NCI-H774 (cell line): ENCODE results near the gene LGALS9C.
"Not testable (repeated sequence)": the region's sequence is repeated elsewhere in the genome, so short reads cannot be mapped to it uniquely, and the experiment has no call there.

Experiments
- DNase-seq: peaks from one replicate; lab custom pipeline; 2025; lab: John Stamatoyannopoulos, UW

The LGALS9C gene

DNA sequence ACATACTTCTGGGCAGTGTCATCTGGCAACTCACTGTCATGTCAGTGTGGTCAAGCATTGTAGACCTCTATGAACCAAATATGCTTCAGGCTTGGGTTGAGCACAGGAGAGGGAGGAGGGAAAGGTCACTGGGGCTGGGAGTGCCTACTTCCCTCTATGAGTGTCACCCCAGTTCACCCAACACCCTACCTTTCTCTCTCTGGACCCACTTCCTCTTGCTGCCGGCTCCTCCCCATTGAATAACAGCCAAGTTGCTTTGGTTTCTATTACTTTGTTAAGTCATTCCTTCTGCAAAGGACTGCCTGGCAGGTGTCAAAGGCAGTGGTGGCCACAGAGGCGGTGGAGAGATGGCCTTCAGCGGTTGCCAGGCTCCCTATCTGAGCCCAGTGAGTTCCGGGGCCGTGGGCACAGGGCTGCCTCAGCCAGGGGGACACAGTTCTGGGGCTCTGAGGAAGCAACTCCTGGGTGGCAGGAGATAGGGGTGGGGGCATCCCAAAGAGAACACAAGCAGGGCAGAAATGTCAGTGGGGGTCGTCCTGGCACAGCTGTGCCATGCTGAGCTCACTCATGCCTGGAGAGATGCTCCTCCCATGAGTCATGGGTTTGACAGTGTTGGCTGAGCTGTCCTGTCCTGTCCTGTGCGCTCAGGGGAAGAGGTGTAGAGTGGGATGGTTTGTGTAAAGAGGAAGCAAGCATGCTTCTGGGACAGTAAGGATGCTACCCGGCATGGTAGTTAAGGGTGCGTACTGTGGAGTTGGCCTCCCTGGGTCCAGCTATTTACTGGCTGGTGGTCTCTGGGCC lies at the start of gene LGALS9C:
Gene LGALS9C (plus strand): TSS at position 282 of the 801 bp plus-strand sequence. CDS start 66 bp downstream, at position 348.
- DNase-seq = not testable (repeated sequence)

DNA sequence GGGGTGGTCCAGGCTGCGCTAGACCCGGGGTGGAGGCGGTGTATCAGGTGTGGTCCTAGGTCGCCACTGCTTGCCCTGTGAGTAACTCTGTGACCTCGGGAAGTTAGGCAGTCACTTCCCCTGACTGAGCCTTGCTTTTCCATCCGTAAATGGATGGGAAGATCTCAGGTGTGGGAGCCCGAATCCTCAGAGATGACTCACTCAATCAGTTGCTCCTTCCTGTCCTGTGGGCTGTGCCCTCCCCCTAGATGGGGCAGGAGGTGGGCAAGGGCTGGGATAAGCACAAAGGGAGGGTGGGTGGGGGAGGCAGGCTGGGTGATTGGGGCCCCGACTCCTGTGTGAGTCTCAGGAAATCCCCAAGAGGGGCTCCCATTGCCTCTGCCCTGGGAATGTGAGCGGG lies 44.4 kb upstream of the LGALS9C start:
- DNase-seq = not testable (repeated sequence)

DNA sequence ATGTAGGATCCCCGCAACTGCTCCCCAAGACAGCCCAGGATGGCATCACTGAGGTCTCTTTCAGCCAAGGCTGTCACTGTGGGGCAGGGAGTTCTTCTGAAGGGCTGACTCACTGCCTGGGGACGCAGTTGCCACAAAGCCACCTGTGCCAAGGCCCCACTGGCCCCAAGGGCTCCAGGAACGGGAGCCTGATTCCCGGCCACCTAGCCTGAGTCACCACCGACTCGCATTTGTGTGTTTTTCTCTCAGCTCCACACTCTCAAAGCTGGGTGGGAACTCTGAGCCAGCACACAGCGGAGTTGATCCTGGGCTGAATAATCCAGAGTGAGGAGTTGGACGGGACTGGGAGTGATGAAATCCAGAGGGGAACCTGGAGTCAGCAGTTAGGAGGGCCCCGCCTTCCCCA lies 37.1 kb upstream of the LGALS9C start:
- not testable (repeated sequence) for DNase-seq

DNA sequence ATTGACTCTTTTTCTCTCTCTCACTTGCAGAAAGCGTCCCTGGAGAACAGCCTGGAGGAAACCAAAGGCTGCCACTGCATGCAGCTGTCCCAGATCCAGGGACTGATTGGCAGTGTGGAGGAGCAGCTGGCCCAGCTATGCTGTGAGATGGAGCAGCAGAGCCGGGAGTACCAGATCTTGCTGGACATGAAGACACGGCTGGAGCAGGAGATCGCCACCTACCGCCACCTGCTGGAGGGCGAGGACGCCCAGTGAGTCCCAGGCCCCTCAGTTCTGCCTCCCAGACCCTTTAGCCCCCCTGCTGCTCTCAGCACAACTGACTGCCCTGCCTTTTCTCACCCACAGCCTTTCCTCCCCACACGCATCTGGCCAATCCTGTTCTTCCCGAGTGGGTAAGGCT lies 34.5 kb upstream of the LGALS9C start:
- DNase-seq = not testable (repeated sequence)

DNA sequence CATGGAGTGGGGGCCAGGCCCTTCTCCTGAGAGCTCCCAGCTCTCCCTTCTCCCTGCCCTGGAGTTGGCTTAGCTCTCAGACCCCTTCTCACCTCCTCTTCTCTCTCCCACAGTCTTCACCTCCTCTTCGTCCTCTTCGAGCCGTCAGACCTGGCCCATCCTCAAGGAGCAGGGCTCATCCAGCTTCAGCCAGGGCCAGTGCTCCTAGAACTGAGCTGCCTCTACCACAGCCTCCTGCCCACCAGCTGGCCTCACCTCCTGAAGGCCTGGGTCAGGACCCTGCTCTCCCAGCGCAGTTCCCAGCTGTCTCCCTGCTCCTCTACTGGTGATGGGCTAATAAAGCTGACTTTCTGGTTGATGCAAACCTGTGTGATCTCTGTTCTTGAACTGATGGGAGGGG lies 34.1 kb upstream of the LGALS9C start:
- DNase-seq = not testable (repeated sequence)

DNA sequence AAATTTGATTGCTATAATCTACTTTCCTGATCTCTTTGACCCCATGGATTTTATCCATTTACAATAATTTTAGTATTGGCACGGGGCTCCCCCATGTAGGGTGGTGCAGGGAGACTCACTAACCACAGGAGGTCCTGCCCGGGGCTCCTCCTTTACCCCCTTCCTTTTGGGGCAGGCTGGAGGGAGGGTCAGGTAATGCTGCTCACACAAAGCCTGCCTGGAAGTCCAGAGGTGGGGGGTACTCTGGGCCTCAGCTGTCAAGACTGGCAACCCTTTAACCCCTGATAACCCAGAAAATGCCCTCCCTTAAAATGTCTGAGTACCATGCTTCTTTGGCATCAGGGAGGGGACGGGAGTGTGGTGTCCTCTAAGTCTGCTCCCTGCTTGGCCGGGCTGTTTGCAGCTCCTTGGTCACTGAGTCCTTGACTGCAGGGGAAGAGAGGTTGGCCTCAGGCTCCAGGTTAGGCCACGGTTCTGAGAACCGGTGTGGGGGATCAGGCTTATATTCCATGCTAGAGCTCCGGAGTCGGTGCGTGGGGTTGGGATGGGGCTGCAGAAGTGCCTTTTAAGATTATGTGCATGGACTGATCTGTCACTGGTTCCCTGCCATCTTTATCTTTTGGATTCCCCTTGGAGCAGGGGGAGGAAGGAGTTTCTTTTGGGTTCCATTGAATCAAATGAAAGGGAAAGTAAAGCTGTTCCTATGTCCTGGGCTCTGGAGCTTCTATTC lies 28.9 kb upstream of the LGALS9C start:
- not testable (repeated sequence) for DNase-seq

DNA sequence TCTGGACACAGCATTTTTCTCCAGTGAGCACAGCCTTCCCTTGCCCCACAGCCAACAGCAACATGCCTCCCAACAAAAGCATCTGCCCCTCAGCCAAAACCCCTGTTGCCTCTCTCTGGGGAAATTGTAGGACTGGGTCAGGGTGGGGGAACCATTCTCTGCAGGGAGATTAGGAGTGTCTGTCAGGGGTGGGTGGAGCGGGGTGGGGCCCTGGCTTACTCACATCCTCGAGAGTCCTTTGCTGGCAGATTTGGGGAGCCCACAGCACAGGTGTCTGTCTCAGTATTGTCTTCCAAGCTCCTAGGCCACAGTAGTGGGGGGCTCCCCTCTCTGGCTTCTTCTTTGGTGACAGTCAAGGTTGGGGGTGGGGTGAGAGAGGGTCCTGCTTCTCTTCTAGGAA lies 28.3 kb upstream of the LGALS9C start:
- not testable (repeated sequence) for DNase-seq

DNA sequence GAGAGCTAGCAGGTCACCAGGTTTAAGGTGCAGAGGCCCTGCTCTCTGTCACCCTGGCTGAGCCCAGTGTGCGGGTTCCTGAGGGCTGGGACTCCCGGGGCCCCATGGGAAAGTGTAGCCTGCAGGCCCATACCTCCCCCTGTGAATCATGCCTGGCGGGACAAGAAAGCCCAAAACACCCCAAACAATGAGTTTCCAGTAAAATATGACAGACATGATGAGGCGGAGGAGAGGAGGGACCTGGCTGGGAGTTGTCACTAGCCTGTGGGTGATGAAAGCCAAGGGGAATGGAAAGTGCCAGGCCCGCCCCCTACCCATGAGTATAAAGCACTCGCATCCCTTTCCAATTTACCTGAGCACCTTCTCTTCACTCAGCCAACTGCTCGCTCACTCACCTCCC lies 26.8 kb upstream of the LGALS9C start:
- not testable (repeated sequence) for DNase-seq

DNA sequence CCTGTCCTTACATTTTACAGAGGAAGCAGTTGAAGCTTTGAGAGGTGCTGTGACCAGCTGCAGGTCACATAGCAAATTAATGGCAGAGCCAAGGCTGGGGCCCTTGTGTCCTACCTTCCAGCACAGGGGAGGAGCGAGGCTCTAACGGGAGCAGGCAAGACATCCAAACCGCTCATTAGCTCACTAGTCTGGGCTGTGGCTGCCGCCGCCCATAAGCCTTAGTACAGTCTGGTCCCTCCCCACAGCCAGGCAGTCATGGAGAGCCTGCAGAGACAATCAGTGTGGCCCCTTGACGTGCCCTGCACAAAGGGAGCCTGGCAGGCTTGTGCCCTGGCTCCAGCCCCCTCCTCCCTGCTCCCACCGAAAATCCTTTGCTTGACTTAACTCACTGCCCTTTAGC lies 25.6 kb upstream of the LGALS9C start:
- not testable (repeated sequence) for DNase-seq

DNA sequence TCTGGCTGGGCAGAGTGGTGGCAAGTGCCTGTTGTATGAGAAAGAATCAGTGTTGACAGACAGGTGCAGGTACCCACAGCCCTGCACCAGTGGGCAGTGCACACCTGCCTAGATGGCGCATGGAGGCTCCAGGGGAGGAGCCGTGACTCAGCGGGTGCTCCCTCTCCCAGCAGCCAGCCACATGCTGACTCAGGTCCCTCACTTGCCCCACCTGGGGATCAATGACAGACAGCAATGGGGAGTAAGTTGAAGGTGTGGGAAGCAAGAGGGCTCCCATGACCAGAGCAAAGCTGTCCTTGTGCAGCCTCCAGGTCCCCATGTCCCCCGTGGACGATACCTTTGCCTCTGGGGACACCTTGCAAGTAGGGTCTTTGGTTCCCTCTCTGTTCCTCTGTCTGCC lies 24.6 kb upstream of the LGALS9C start:
- not testable (repeated sequence) for DNase-seq

DNA sequence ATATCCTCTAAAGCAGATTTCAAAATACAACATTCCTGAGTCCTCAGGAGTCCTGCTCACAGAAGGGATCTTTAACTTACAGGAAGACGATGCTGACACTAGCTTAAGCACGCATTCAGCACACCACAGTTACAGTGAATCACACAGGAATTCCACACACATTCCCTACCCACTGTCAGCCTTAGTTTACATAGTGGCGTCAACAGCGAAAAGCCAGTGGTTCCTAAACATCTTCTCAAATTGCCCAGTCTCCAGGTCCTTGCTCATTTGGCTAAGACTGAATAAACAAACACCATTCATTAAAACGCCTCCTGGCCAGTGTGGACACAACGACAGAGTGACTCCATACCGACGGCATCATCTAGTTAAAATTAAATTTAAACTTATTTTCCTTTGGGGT lies 17.6 kb upstream of the LGALS9C start:
- not testable (repeated sequence) for DNase-seq

DNA sequence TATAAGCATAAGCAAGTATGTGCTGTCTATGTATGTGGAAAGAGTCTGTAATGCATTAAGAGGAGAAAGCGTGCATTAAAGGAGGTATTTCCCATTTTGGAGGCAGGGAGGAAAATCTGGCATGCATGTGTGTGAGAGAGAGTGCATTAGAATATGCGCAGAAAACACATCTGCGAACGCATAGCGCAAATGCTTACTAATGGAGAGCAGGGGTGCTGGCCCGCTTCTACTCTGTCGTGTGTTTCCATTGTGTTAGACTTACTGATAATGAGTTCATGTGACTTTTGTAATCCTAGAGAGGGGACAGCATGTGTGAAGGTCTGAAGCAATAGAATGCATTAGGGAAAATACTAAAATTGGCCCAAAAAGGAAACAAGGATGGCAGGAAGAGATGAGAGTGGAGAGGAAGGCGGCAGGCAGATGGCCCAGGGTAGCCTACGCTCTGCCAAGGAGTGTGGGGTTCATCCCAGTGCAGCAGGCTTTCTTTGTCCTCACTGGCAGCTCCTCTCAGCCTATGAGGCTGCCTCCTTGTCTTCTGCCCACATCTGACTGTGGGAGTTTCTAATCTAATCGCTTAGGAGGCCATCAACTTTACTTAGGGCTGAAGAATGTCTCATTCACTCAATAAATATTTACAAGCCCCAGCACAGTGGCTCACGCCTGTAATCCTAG lies 12.6 kb upstream of the LGALS9C start:
- not testable (repeated sequence) for DNase-seq

DNA sequence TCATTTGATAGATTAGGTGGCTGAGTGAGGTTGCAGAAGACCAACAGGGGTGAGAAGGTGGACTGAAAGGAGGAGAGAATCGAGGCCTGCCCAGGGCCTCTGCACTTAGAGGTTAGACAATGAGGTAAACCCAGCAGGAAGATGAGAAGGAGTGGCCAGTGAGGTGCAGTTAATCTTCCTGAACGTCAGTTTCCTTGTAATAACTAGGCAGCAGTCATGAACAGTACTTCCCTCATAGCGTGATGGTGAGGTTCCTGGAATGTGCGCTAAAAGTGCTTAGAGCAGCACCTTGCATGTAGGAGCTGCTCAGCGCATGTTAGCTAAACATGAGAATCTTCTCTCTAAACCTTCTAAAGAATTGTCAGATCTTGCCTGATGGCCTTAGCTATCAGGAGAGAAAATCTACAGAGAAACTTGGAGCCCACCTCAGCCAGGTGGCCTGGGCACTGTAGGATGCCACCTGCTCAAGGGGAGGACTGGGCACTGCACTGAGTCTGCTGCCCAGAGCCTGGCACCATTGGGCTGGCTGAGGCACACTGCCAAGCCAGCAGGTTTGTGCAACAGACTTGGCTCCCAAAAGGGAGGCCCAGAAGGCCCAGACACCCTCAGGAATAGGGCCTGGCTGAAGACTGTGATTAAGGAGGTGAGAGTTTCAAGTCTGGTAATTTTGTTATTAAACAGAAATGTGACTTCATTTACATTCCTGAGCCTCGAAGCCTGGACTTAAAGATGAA lies 10.2 kb upstream of the LGALS9C start:
- not testable (repeated sequence) for DNase-seq

DNA sequence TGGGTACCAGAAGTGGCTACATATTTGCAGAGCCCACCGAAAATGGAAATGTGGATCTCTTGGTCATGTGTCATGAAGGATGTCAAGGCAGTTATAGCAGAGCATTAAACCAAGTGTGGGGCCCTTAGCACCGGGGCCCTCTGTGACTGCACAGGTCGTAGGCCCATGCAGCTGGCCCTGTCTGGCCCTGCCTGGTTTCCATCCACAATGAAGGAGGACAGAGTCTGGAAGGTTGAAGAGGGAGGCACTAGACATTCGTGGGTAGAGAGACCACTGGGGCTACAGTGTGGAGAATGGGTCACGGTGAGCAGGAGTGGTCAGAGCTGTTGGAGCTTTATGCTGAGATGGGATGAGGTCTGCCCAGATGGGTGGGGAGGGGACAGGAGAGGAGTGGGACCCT lies 9.6 kb upstream of the LGALS9C start:
- DNase-seq = not testable (repeated sequence)

DNA sequence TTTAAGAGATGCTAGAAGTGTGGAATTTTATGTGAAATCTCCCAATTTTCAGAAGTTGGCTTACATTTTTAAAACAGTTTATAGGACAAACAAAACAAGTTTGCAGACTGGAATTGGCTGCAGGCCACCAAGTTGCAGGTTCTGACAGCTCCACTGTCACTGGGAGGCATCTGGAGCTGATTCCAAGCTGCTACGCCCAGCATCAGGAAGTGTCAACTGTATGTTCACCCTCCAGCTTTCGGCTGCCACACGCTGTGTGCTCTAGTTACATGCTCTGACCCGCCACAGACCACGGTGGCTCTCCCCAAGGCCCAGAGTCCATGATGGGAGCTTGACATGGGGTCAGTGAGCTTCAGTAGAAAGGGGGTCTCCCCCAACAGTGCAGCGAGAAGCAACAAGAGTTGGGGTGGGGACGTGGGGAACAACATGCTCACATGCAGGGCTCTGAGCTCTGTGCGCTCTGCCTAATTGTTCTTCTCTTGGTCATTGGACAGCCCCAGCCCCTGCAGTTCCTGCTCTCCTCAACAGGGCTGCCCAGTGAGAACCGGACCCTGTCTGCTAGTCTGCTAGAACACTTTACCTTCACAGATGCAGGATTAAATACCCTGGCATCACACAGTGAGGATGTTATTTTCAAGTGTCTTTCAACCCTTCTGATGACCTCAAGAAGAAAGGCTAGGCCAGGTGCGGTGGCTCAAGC lies 8.0 kb upstream of the LGALS9C start:
- DNase-seq = not testable (repeated sequence)

DNA sequence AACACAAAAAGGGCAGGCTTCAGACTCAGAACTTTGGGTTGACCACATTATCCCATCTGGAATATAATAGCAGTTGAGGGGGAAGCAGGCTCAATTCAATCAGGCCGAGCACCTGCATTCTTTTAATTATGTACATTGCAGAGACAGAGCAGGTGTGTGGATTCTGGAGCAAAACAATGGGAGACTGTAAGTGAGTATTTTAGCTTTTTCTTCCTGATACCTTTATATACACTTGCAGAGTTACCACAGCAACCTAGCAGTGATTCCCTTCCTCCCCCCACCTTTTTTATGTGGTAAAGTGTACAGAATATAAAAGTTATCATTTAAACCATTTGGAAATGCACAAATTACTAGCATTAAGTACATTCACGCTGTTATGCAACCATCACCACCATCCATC lies 6.8 kb upstream of the LGALS9C start:
- DNase-seq = not testable (repeated sequence)

DNA sequence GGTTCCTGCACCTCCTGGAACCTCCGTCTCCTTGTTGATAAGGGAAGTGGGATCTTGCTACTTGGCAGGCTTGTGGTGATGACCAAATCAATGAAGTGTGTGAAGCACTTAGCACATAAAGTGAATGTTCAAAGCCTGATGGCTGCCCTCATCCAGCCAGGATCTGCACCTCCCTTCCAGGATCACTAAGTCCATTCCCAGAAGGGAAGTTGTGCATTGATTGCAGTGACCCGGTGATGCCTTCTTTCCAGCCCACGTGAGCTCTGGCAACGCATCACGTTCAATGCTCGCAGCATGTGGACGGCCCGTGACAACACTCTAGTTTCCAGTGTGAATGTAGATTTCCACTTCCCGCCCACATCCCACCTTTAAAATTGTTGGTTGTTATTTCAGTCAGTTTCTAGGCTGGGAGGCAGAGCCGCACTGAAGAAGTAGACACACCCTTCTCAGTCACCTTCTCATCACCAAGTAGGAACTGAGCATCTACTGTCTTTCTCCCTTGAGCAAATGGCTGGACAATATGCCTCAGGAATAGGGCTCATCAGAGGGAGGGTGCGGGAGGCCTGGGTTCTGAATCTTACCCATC lies 6.2 kb upstream of the LGALS9C start:
- not testable (repeated sequence) for DNase-seq

DNA sequence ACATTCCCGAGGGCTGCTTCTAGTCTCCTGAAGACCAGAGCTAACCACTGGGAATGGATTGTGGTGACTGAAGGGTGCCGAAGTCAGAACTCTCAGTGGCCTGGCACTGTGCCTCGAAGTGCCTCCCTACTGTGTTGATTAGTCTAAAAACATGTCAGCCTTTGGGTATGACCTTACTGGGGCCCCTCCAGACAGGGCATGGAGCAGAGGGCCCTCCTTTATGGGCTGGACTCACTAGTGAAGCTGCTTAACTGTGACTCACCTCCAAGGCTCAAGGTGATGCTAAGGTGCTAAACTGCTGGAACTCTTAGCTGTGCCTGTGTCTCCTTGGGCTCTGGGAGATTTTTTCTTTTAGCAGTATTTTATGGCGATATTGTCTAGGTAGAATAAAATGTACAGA lies 2.6 kb upstream of the LGALS9C start:
- not testable (repeated sequence) for DNase-seq

DNA sequence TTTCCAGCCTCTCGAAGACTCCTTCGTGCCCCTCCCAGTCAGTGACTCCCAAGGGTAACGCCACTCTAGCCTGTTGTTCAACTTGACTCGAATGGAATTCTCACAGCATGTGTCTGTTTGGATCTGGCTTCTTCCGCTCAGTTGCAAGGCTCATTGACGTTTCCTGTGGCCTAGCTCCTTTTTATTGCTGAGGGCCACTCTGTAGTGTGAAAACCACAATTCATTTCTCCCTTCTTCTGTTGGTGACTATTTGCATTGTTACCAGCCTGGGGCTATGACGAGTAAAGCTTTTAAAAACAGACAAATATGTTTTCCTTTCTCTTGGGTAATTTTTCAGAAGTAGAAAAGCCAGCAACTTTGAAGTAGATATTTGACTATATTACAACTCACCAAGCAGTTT lies 1.8 kb upstream of the LGALS9C start:
- not testable (repeated sequence) for DNase-seq

DNA sequence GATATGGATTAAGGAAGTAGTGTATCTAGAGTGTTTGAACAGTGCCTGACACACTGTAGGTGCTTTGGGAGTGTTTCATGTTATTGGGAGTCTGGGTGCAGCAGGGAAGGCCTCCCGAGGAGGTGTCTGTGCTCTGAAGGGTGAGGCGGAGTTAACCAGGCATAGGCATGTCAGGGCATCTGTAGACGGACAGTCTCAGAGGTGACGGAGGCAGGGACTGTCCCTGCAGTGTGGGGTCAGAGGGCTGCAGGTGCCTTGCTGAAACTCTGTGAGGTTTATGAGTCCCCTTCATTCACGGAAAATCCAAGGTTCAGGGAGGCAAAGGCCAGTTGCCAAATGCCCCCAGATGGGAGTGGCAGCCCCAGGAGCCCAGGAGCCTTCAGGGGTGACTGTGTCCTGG lies 778 bp downstream of the LGALS9C start:
- not testable (repeated sequence) for DNase-seq

DNA sequence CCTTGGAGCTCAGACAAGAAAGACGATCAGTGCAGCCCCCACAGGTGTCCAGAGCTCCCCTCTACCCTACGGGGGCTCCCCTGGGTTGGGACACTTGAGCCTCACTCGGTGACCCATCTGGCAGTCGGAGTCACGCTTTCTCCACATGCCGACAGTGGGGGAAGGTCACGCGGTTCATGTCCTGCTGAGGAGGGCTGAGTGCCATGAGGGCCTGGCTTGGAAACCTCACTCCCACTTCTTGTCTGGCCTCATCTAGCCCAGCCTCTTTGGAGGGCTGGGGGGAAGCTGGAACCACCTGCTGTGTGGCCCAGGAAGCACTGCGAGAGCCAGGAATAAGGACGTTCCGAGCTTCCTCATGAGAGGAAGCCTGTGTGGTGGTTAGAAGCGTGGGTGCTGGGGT lies 1.8 kb downstream of the LGALS9C start:
- not testable (repeated sequence) for DNase-seq
